Parathyroid adenoma (tissue), 2 donors: ENCODE data around the gene PPP2R3B.

ENCODE experiments used
- H2AFZ ChIP-seq: fragments of 300-600 bp; sonication (generic); one replicate; pipeline ENCODE4 v1.7.0; 2017; ENCODE audit warnings: antibody characterized with exemption, mild to moderate bottlenecking
- H3K27ac ChIP-seq: fragments of 300-600 bp; sonication (generic); one replicate; pipeline ENCODE4 v1.7.0; 2017
- H3K27me3 ChIP-seq: fragments of 300-600 bp; sonication (generic); one replicate; pipeline ENCODE4 v1.7.0; 2017; ENCODE audit warnings: low read length; ENCODE audit not compliant: control insufficient read depth, insufficient read depth
- H3K36me3 ChIP-seq: fragments of 300-600 bp; sonication (generic); one replicate; pipeline ENCODE4 v1.7.0; 2017; ENCODE audit warnings: low read length; ENCODE audit not compliant: control insufficient read depth, insufficient read depth
- H3K4me1 ChIP-seq: fragments of 300-600 bp; sonication (generic); one replicate; pipeline ENCODE4 v1.7.0; 2017; ENCODE audit warnings: control low read depth
- H3K4me2 ChIP-seq: fragments of 300-600 bp; sonication (generic); one replicate; pipeline ENCODE4 v1.7.0; 2017; ENCODE audit warnings: low read length
- H3K4me3 ChIP-seq: fragments of 300-600 bp; sonication (generic); one replicate; pipeline ENCODE4 v1.7.0; 2017; ENCODE audit warnings: low read depth, low read length
- H3K79me2 ChIP-seq: fragments of 300-600 bp; sonication (generic); one replicate; pipeline ENCODE4 v1.7.0; 2017; ENCODE audit warnings: control low read depth
- H3K9ac ChIP-seq: fragments of 300-600 bp; sonication (generic); one replicate; pipeline ENCODE4 v1.7.0; 2017; ENCODE audit warnings: mild to moderate bottlenecking
- H3K9me3 ChIP-seq: fragments of 300-600 bp; sonication (generic); one replicate; pipeline ENCODE4 v1.7.0; 2017; ENCODE audit warnings: low read length; ENCODE audit not compliant: control insufficient read depth
- CTCF ChIP-seq: fragments of 300-600 bp; sonication (generic); IDR thresholded peaks from one replicate; pipeline ENCODE4 v1.7.0; 2017; ENCODE audit warnings: antibody characterized with exemption, mild to moderate bottlenecking
- donor health status: primary hyperparathyroidism.

PPP2R3B gene

GRCh38 chrX:318068-318738, 68.5 kb downstream of the PPP2R3B start:
- Histone ChIP-seq H2AFZ (peak overlapping the region; percentile 80), H3K9me3 (no peaks in the 10 kb centered on the region), H3K27me3 (no peaks in the 10 kb centered on the region), H3K4me1 (no peaks in the 10 kb centered on the region), H3K79me2 (no peaks in the 10 kb centered on the region), H3K36me3 (no peaks in the 10 kb centered on the region), H3K9ac (no peak overlapping the region), H3K27ac (peak overlapping the region; percentile 77), H3K4me3 (peak overlapping the region; percentile 87), H3K4me2 (peak overlapping the region; percentile 61)
- no peak for TF ChIP-seq CTCF

DNA sequence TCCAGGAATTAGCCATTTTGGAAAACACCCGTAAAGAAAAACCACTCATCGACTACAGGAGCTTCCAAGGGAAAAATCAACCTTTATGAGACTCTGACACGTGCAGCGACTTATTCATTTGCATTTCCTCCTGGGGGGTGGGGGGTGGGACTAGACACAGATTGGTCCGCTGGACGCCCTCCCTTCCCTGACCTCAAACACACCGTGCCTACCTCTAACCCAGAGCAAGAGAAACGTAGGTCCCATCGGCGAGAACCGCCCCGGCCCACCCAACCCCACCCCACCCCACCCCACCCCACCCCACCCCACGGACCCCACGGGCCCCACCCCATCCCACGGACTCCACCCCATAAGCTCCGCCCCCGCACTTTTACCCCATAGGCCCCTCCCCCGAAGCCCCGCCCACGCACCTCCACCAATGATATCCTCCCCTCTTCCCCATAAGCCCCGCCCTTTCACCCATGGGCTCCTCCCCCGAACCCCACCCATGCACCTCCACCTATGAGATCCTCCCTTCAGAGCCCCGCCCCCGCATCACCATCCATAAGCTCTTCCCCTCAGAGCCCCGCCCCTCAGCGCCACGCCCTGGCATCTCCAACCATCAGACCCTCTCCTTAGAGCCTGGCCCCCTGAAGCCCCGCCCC, 69.2 kb downstream of the PPP2R3B start:
- Histone ChIP-seq H2AFZ (no peak overlapping the region), H3K27me3 (no peaks in the 10 kb centered on the region), H3K4me3 (peak overlapping the region; percentile 87), H3K4me1 (no peaks in the 10 kb centered on the region), H3K9me3 (no peaks in the 10 kb centered on the region), H3K79me2 (no peaks in the 10 kb centered on the region), H3K4me2 (peak overlapping the region; percentile 61), H3K27ac (peak overlapping the region; percentile 77), H3K9ac (no peak overlapping the region), H3K36me3 (no peaks in the 10 kb centered on the region)
- TF ChIP-seq CTCF = no peak

GRCh38 chrX:316351-317325, 70.1 kb downstream of the PPP2R3B start:
- H3K27ac ChIP-seq = no peak overlapping the region
- TF ChIP-seq CTCF = no peak
- H3K9me3 ChIP-seq = no peaks in the 10 kb centered on the region
- H3K27me3 ChIP-seq = no peaks in the 10 kb centered on the region
- no peak overlapping the region for H3K4me2 ChIP-seq
- no peak overlapping the region for H3K4me3 ChIP-seq
- no peaks in the 10 kb centered on the region for H3K4me1 ChIP-seq
- no peaks in the 10 kb centered on the region for H3K36me3 ChIP-seq
- no peak overlapping the region for H2AFZ ChIP-seq
- H3K79me2 ChIP-seq = no peaks in the 10 kb centered on the region
- H3K9ac ChIP-seq = no peak overlapping the region

DNA sequence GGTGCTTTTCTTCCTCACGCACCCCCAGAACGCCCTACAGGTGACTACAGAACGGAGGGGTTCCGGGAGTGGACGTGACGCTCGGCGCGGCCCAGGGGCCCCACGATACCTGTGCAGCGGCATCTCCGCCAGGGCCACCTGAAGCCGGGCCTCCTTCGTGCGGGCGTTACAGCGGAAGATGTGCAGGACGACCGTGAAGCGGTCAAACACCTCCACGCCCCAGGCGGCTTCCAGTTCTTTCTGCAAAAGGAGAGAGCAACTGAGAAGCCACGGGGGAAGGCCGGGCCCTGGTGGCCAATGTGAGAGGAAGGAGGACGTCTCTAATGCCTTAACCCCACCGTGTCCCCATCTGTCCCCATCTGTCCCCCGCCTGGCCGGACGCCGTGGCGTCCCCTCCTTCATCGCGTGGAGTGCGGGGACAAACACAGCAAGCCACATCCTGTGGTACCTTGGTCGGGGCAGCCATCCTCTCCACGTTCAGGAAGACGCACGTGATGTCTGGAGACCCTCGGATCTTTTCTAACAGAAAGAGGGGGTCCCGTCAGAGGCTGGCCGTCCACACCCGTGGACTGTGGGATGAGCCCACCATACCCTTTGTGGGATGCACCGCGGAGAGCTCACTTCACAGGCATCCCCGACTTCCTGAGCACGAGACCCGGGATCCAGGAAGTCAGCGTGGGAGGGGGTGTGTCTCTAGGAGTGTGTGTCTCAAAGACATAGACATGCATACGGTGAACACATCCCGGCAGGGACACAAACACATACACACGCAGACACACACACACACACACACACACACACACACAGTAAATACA, 71.7 kb downstream of the PPP2R3B start:
- no peak overlapping the region for H3K4me2 ChIP-seq
- H3K27ac ChIP-seq = no peak overlapping the region
- H3K9ac ChIP-seq = no peak overlapping the region
- no peaks in the 10 kb centered on the region for H3K36me3 ChIP-seq
- H3K79me2 ChIP-seq = no peaks in the 10 kb centered on the region
- no peaks in the 10 kb centered on the region for H3K9me3 ChIP-seq
- no peak for TF ChIP-seq CTCF
- H3K4me1 ChIP-seq = no peaks in the 10 kb centered on the region
- no peaks in the 10 kb centered on the region for H3K27me3 ChIP-seq
- H2AFZ ChIP-seq = no peak overlapping the region
- no peak overlapping the region for H3K4me3 ChIP-seq
